ENCODE results near the gene CCNL1. TPM values are rescaled to one million over a fixed set of nuclear protein-coding genes. Genes with fewer than 3 reads are reported as not detected.
"Not testable (repeated sequence)": the region's sequence is repeated elsewhere in the genome, so short reads cannot be mapped to it uniquely, and the experiment has no call there.

The CCNL1 gene
- 100 to 1,000 TPM; 117 to 124 TPM for total RNA-seq

- CTCF ChIA-PET, result interaction anchor here (0.8 to 1.7 kb wide), 6 partner anchors 14 to 483 kb away, joined by 3 to 13 read pairs (median 4); no protein-coding TSS in a partner anchor
- POLR2A ChIA-PET, result interaction anchor here (0.7 to 3.6 kb wide), 11 partner anchors 9 to 1289 kb away, joined by 3 to 157 read pairs (median 6); partner anchors contain the start of gene GMPS
Observed at GRCh38 chr3:157159762-157160657, at the start of gene CCNL1. Gene CCNL1 (minus strand): TSS chr3:157160147. CDS start chr3:157160094, 53 bp downstream.

DNA sequence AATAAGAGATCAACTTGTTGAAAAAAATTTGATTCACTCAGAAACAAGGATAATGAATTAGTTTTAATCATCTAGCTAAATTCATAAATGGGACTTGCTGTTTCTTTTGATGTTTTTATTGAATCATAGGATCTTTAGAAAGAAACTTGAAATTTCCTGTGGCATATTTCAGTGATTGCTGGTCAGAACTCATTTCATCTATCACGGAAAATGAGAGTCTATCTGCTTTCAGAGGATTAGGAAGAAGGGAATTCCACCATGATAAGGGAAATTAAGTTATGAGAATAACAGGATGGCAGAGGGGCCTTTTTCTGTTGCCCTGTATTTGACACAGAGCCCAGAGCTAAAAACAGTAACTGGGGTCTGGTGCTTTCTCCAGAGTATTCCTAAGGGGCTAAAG is 44.9 kb upstream of the CCNL1 start:
- ChIA-PET POLR2A (no interaction called here), CTCF (interaction anchor here (0.9 to 1.1 kb wide), 2 partner anchors 30 to 33 kb away, joined by 3 to 4 read pairs; no protein-coding TSS in a partner anchor)

GRCh38 chr3:157204431-157204830 is 44.5 kb upstream of the CCNL1 start:
- ChIA-PET POLR2A (no interaction called here), CTCF (interaction anchor here (0.9 kb wide), 1 partner anchor 30 kb away, joined by 4 read pairs; no protein-coding TSS in a partner anchor)

DNA sequence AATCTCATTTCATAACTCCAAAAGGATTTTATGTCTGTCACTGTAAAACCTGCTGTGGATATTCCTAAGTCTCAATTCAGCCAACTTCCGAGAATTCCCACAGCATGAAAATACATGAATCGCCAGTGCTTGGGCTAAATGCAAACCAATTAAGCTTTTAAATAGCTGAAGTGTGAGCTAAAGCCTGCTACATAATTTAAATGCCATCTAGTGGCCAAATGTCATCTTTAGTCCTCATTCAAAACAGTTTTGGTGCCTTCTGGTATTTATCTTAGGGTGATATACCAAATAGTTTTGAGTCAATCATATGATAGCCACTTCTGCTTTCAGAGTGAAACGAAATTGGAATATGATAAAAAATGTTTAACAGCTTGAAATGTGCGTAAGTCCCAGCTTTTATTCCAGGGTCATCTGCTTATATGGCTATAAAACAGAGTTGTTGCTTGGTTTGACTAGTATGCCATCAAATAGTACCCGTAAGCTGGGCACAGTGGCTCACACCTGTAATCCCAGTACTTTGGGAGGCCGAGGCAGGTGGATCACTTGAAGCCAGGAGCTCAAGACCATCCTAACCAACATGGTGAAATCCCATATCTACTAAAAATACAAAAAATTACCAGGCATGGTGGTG is 41.8 kb upstream of the CCNL1 start:
- POLR2A ChIA-PET, result no interaction called here
- CTCF ChIA-PET, result interaction anchor here (1.1 to 1.2 kb wide), 2 partner anchors 8 to 38 kb away, joined by 3 read pairs; no protein-coding TSS in a partner anchor

GRCh38 chr3:157199841-157200240 is 39.9 kb upstream of the CCNL1 start:
- ChIA-PET POLR2A (no interaction called here), CTCF (no interaction called here)

DNA sequence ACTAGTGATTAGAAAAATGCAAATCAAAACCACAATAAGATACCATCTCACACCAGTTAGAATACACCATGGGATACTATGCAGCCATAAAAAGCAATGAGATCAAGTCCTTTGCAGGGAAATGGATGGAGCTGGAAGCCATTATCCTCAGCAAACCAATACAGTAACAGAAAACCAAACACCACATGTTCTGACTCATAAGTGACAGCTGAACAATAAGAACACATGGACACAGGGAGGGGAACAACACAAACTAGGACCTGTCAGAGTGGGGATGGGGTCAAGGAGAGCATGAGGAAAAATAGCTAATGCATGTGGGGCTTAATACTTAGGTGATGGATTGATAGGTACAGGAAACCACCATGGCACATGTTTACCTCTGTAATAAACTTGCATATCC is 36.0 kb upstream of the CCNL1 start:
- ChIA-PET POLR2A (no interaction called here), CTCF (no interaction called here)

DNA sequence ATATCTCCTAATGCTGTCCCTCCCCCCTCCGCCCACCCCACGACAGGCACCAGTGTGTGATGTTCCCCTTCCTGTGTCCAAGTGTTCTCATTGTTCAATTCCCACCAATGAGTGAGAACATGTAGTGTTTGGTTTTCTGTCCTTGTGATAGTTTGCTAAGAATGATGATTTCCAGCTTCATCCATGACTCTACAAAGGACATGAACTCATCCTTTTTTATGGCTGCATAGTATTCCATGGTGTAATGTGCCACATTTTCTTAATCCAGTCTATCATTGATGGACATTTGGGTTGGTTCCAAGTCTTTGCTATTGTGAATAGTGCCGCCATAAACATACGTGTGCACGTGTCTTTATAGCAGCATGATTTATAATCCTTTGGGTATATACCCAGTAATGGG is 31.2 kb upstream of the CCNL1 start:
- POLR2A ChIA-PET, CTCF ChIA-PET: not testable (repeated sequence)

DNA sequence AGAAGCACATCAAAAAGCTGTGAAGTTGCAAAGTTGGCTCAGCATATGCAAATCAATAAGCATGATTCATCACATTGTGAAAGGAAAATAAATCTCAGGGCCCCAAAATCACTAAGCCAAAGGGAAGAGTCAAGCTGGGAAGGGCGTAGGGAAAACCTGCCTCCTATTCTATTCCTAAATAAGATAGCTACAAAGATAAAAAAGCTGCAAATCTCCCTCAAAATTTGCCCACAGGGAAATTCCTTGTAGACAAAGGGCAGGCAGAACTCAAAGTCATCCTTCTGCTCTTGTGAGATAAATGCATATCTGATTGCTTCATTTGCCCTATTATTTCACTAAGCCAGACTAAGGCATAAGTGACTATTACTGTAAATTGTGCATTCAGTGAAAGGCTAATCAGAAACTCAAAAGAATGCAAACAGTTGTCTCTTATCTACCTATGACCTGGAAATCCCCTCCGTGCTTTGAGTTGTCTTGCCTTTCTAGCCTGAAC is 30.5 kb upstream of the CCNL1 start:
- ChIA-PET CTCF (no interaction called here), POLR2A (no interaction called here)

GRCh38 chr3:157188391-157188790 is 28.4 kb upstream of the CCNL1 start:
- ChIA-PET CTCF (no interaction called here), POLR2A (no interaction called here)

DNA sequence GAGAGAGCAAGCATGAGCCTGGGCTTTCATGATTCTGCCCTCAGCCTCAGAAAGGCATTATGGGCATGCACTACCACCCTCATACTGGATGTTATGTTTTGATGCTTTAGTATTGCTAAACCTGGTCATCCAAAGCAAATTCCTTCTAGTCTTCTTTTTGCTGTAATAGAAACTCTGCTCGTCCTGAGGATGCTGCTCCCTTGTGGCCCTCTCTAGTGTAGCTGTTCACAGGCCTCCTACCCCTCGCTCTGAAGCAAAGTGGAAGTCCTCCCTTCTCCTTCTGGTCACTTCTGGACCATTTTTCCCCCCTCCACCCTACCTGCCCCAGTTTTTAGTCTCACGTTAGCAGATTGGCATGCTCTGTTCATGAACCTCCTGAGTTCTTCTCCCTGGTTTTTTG is 22.9 kb upstream of the CCNL1 start:
- CTCF ChIA-PET, result no interaction called here

DNA sequence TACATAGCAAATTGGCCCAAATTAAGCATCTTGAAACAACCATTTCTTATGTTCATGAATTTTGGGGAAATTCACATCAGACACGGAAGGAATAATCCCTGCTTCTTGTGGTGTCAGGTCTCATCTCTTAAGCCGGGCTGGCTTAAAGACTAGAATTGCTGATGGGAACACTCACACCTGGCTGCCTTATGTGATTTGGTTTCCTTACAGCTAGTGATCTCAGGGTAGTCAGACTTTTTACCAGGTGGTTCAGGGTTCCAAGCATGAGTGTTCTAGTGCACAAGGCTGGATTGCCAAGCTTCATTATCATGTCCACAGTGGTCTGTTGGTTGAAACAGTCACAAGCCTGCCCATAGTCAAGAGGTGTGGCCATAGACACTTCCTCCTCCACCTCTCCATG is 20.3 kb upstream of the CCNL1 start:
- POLR2A ChIA-PET, result no interaction called here
- CTCF ChIA-PET, result no interaction called here

More for the DNA sequence above, 22.9 kb upstream of the CCNL1 start:
- POLR2A ChIA-PET, result no interaction called here

- POLR2A ChIA-PET, result no interaction called here
- CTCF ChIA-PET, result no interaction called here
Observed at GRCh38 chr3:157179365-157179803, 19.4 kb upstream of the CCNL1 start.

GRCh38 chr3:157178503-157179364 is 18.8 kb upstream of the CCNL1 start:
- POLR2A ChIA-PET, CTCF ChIA-PET: not testable (repeated sequence)

GRCh38 chr3:157177801-157178453 is 18.0 kb upstream of the CCNL1 start:
- CTCF ChIA-PET, POLR2A ChIA-PET: not testable (repeated sequence)

GRCh38 chr3:157176934-157177333 is 17.0 kb upstream of the CCNL1 start:
- ChIA-PET POLR2A (interaction anchor here (4.2 kb wide), 1 partner anchor 17 kb away, joined by 157 read pairs; the partner anchor contains the start of gene CCNL1), CTCF (interaction anchor here (0.7 kb wide), 1 partner anchor 61 kb away, joined by 3 read pairs; no protein-coding TSS in a partner anchor)

GRCh38 chr3:157175691-157176507 is 16.0 kb upstream of the CCNL1 start:
- POLR2A ChIA-PET, result interaction anchor here (0.9 to 4.2 kb wide), 7 partner anchors 11 to 692 kb away, joined by 3 to 157 read pairs (median 5); partner anchors contain the start of genes CCNL1 and TIPARP
- CTCF ChIA-PET, result interaction anchor here (1.3 to 1.7 kb wide), 3 partner anchors 16 to 500 kb away, joined by 3 to 10 read pairs (median 4); partner anchors contain the start of gene CCNL1

- POLR2A ChIA-PET, result interaction anchor here (0.6 to 4.2 kb wide), 14 partner anchors 10 to 691 kb away, joined by 3 to 157 read pairs (median 4); partner anchors contain the start of genes CCNL1, SSR3 and TIPARP
- CTCF ChIA-PET, result interaction anchor here (1.0 to 1.7 kb wide), 5 partner anchors 11 to 499 kb away, joined by 3 to 13 read pairs (median 4); partner anchors contain the start of gene CCNL1
Observed at GRCh38 chr3:157174649-157175498, 14.9 kb upstream of the CCNL1 start.

All from activated CD8-positive, alpha-beta memory T cell treated with anti-CD3 and anti-CD28 coated beads for 36 hours (primary cell).